Activated CD4-positive, alpha-beta T cell treated with anti-CD3 and anti-CD28 coated beads for 48 hours (primary cell): ENCODE results near the gene C16orf90.

Source experiments
- DNase-seq: peaks from one replicate; pipeline ENCODE4 v3.0.0-alpha.2; 2020

C16orf90 gene

GRCh38 chr16:3461151-3461550 is 34.1 kb downstream of the C16orf90 start:
- DNase-seq, result peak; percentile 40

GRCh38 chr16:3460585-3460984 is 34.7 kb downstream of the C16orf90 start:
- DNase-seq, result no peak

GRCh38 chr16:3460121-3460520 is 35.2 kb downstream of the C16orf90 start:
- no peak for DNase-seq

DNA sequence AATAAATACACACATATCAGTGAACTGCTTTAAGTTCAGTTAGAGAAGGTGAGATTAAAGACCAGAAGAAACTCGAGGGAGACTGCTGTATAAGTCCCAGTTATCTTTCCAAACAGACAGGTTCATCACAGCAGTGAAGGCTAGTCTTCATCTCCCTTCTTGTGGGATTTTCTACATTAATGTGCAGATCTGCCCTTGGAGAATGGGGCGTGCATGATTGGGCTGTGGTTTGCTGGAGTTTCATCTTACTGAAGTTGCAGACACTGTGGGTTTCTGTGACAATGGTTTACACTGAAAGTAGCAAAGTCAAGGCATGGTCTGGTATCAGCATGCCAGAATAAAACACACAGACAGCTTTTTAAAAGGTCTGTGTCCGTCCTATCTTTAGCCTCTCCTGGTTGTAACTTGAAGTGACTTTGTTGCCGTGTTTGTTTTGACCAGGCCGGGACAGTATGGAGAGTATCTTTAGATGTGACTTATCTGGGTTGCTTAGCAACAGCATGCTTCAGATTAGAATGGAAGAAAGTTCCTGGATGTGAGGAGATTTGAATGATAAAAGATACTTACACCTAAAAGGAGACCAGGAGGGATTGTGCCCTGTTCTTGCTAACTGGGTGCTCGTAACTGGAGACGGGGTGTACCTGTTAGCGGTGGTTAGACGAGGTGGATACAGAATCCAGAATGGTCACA is 35.7 kb downstream of the C16orf90 start:
- peak; percentile 35 for DNase-seq

DNA sequence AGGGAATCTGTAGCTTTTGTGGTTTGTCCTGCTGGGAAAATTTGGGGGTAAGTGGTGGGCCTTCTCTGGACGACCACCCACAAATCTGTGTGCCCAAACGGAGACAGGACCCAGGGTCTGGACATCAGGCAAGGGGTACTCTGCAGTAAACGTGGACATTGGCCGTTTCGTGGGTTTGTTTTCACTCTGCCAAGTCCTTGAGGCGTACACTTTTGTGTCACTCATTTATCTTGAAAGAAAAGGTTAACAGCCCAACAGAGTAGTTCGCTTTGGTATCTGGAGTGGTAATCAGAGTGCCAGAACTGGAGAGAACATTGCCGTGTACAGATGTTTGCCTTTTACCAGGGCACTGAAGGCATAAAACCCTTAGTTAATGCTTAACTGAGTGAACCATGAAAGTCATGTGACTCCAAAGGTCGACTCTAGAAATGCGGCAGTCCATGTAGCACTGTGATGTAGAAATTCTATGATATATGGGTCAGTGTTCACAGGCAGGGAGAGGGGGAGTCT is 36.4 kb downstream of the C16orf90 start:
- DNase-seq, result no peak

- no peak for DNase-seq
These were observed 36.9 kb downstream of the C16orf90 start for GRCh38 chr16:3458278-3458851.

DNA sequence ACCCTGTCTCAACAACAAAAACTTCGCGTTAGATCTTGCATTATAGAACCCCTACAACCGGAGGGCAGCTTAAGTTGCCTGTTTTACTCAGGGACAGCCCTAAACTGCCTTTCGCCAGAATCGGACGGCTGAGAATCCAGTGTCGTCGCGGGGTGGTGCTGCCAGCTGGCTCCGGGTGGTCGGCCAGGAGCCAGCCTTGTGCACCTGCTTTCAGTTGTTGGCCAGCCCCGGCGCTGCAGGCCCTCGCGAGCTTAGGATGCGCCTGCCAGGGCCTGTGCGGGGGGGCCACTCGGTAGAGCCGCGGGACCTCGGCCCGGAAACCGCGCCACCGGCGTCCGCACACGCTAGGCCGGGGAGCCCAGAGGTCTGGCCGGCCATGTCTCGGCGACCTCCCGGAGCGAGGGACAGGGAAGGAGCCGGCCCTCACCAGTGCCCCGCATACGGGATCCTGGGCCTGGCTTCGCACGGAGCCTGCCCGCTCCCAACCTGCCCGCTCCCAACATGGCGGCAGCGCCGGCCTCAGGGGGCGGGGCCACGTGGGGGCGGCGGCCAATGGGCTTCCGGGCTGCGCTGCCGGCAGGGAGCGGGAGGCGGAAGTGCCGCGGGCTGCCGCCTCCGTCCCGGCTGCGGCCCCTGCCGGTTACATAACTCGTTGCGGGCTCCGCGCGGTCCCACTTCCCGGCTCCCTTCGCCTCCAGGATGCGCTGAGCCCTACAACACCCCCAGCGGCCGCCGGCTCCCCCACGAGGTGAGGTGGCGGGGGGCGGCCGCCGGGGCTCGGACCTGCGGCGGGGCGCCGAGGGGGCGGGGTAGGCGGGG is 37.6 kb downstream of the C16orf90 start:
- DNase-seq, result peak; percentile 92

DNA sequence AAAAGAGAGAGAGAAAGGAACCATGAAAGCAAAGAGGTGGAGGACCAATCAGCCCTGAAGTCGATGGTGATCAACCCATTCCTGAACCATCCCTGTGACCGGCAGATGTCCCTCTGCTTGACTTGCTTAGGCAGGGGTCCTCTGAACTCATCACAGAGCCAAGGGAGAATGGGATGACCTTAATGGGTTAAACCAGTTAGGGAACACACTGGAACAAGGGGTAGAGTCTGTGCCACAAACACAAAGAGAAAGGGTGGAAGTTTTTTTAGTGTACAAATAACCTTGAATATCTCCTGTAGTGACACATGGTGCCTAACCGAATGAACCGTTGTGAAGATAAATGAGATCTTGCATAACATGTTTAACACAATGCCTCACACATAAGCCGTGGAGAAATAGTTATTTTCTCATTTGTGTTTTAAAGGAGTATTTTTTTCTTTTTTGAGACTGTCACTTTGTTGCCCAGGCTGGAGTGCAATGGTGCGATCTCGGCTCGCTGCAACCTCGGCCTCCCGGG is 40.6 kb downstream of the C16orf90 start:
- no peak for DNase-seq

DNA sequence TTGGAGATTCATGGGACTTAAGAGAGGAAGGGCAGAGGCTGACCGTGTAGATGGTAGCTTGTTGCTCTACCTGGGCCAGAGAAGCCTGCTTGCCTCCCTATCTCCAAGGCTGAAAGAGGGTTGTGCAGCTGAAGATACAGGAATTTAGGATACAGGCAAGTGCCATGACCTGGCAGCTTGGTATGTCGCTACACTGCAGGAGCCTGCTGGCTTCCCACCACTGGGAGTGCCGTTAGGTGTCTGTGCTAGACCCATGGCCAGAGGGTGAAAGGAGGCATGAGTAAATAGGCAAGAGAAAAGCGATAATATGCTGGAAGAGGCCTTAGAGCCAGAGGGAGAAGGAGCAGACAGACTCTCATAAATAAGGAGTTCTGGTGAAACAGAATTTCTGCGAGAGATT is 41.2 kb downstream of the C16orf90 start:
- no peak for DNase-seq

GRCh38 chr16:3444032-3444388 is 51.3 kb downstream of the C16orf90 start:
- DNase-seq, result peak; percentile 64
